ENCODE results near the gene TRPC6.
"Not testable (repeated sequence)": the region's sequence is repeated elsewhere in the genome, so short reads cannot be mapped to it uniquely, and the experiment has no call there.

TRPC6 gene

GRCh38 chr11:101521821-101522220, 62.0 kb downstream of the TRPC6 start:
- no peak for DNase-seq

- no peak for DNase-seq
These were observed 67.3 kb downstream of the TRPC6 start for GRCh38 chr11:101516546-101516945.

- DNase-seq: no peak
These were observed 72.7 kb downstream of the TRPC6 start for GRCh38 chr11:101511065-101511464.

GRCh38 chr11:101510591-101510990, 73.2 kb downstream of the TRPC6 start:
- DNase-seq: no peak

GRCh38 chr11:101509922-101510321, 73.9 kb downstream of the TRPC6 start:
- DNase-seq: no peak

- DNase-seq: no peak
These were observed 75.4 kb downstream of the TRPC6 start for GRCh38 chr11:101508370-101508769.

- DNase-seq: no peak
These were observed 84.9 kb downstream of the TRPC6 start for GRCh38 chr11:101498891-101499290.

- no peak for DNase-seq
These were observed 86.5 kb downstream of the TRPC6 start for GRCh38 chr11:101497291-101497690.

GRCh38 chr11:101487775-101488174, 96.0 kb downstream of the TRPC6 start:
- DNase-seq: no peak

- no peak for DNase-seq
These were observed 101.2 kb downstream of the TRPC6 start for GRCh38 chr11:101482556-101483124.

GRCh38 chr11:101478587-101479369, 105.0 kb downstream of the TRPC6 start:
- DNase-seq: no peak

GRCh38 chr11:101477926-101478325, 105.9 kb downstream of the TRPC6 start:
- DNase-seq: no peak

GRCh38 chr11:101476191-101476590, 107.6 kb downstream of the TRPC6 start:
- no peak for DNase-seq

GRCh38 chr11:101475699-101476098, 108.1 kb downstream of the TRPC6 start:
- no peak for DNase-seq

GRCh38 chr11:101474666-101475065, 109.1 kb downstream of the TRPC6 start:
- DNase-seq: no peak

- DNase-seq: no peak
These were observed 112.8 kb downstream of the TRPC6 start for GRCh38 chr11:101470881-101471520.

- no peak for DNase-seq
These were observed 113.4 kb downstream of the TRPC6 start for GRCh38 chr11:101470419-101470818.

- DNase-seq: no peak
These were observed 117.5 kb downstream of the TRPC6 start for GRCh38 chr11:101466352-101466751.

GRCh38 chr11:101464388-101464787, 119.4 kb downstream of the TRPC6 start:
- DNase-seq: not testable (repeated sequence)

GRCh38 chr11:101459020-101459419, 124.8 kb downstream of the TRPC6 start:
- no peak for DNase-seq

- no peak for DNase-seq
These were observed 125.6 kb downstream of the TRPC6 start for GRCh38 chr11:101458161-101458560.

GRCh38 chr11:101456812-101457211, 127.0 kb downstream of the TRPC6 start:
- DNase-seq: no peak

GRCh38 chr11:101453682-101454081, 130.1 kb downstream of the TRPC6 start:
- DNase-seq: no peak

GRCh38 chr11:101448881-101449442, 134.8 kb downstream of the TRPC6 start:
- DNase-seq: no peak

All from right hindlimb (tissue), 1 donor.